ENCODE data around the gene HDAC9. TPM values are rescaled to one million over a fixed set of nuclear protein-coding genes. Genes with fewer than 3 reads are reported as not detected.

HDAC9 gene
- total and polyA plus RNA-seq, 2 donors (not counting 1 experiment from before 2014, with no cell fraction given): 2.9 to 7.9 TPM

- Histone ChIP-seq H3K9ac (ENCODE audit: insufficient read depth, low read length) (no peak overlapping the region), H3K27me3 (ENCODE audit: control insufficient read depth, insufficient read depth, low read length) (no peaks in the 10 kb centered on the region), H3K9me3 (ENCODE audit: control insufficient read depth, insufficient read depth, low read depth, low read length) (no peaks in the 10 kb centered on the region), H4K20me1 (ENCODE audit: control insufficient read depth, extremely low read depth, insufficient read depth, low read length) (no peaks in the 10 kb centered on the region), H3K4me3 (replicated peaks in 1 of 4; ENCODE audit: control extremely low read depth in 1 of 4, insufficient read depth in 1 of 4, low read depth in 3 of 4, low read length in 4 of 4) (no peak overlapping the region), H3K4me1 (ENCODE audit: control insufficient read depth, extremely low read depth, insufficient read depth, low read length) (no peaks in the 10 kb centered on the region), H3K36me3 (ENCODE audit: control insufficient read depth, insufficient read depth, low read length) (no peaks in the 10 kb centered on the region), H2AFZ (ENCODE audit: low read length) (no peak overlapping the region), H3K4me2 (ENCODE audit: extremely low read depth, insufficient read depth, low read length) (no peak overlapping the region), H3K79me2 (ENCODE audit: control insufficient read depth, insufficient read depth, low read length) (no peaks in the 10 kb centered on the region), H3K27ac (ENCODE audit: insufficient read depth, low read length) (no peak overlapping the region)
- no peak for TF ChIP-seq EZH2 (IDR thresholded peaks at IDR 0.05; ENCODE audit: low read length, missing control alignments)
- TF ChIP-seq, protein P1, sequence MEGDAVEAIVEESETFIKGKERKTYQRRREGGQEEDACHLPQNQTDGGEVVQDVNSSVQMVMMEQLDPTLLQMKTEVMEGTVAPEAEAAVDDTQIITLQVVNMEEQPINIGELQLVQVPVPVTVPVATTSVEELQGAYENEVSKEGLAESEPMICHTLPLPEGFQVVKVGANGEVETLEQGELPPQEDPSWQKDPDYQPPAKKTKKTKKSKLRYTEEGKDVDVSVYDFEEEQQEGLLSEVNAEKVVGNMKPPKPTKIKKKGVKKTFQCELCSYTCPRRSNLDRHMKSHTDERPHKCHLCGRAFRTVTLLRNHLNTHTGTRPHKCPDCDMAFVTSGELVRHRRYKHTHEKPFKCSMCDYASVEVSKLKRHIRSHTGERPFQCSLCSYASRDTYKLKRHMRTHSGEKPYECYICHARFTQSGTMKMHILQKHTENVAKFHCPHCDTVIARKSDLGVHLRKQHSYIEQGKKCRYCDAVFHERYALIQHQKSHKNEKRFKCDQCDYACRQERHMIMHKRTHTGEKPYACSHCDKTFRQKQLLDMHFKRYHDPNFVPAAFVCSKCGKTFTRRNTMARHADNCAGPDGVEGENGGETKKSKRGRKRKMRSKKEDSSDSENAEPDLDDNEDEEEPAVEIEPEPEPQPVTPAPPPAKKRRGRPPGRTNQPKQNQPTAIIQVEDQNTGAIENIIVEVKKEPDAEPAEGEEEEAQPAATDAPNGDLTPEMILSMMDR (conservative IDR thresholded peaks at IDR 0.05 in 1 of 2, IDR thresholded peaks at IDR 0.05 in 1 of 2; ENCODE audit: low read depth in 1 of 2, low read length in 2 of 2): no peak
- no peak for DNase-seq (ENCODE audit: low read depth in 2 of 2)
These were observed 71.3 kb downstream of the HDAC9 start for GRCh38 chr7:18566829-18567228.

GRCh38 chr7:18570441-18570840, 74.9 kb downstream of the HDAC9 start:
- Histone ChIP-seq H3K4me3 (replicated peaks in 1 of 4; ENCODE audit: control extremely low read depth in 1 of 4, insufficient read depth in 1 of 4, low read depth in 3 of 4, low read length in 4 of 4) (no peak overlapping the region), H3K27ac (ENCODE audit: insufficient read depth, low read length) (no peak overlapping the region), H3K9ac (ENCODE audit: insufficient read depth, low read length) (no peak overlapping the region), H3K4me2 (ENCODE audit: extremely low read depth, insufficient read depth, low read length) (no peak overlapping the region), H3K27me3 (ENCODE audit: control insufficient read depth, insufficient read depth, low read length) (no peaks in the 10 kb centered on the region), H3K4me1 (ENCODE audit: control insufficient read depth, extremely low read depth, insufficient read depth, low read length) (no peaks in the 10 kb centered on the region), H2AFZ (ENCODE audit: low read length) (no peak overlapping the region), H3K79me2 (ENCODE audit: control insufficient read depth, insufficient read depth, low read length) (no peaks in the 10 kb centered on the region), H4K20me1 (ENCODE audit: control insufficient read depth, extremely low read depth, insufficient read depth, low read length) (no peaks in the 10 kb centered on the region), H3K36me3 (ENCODE audit: control insufficient read depth, insufficient read depth, low read length) (no peaks in the 10 kb centered on the region), H3K9me3 (ENCODE audit: control insufficient read depth, insufficient read depth, low read depth, low read length) (no peaks in the 10 kb centered on the region)
- TF ChIP-seq, protein P1 (conservative IDR thresholded peaks at IDR 0.05 in 1 of 2, IDR thresholded peaks at IDR 0.05 in 1 of 2; ENCODE audit: low read depth in 1 of 2, low read length in 2 of 2): no peak
- no peak for TF ChIP-seq EZH2 (IDR thresholded peaks at IDR 0.05; ENCODE audit: low read length, missing control alignments)
- DNase-seq (ENCODE audit: low read depth in 2 of 2): no peak

- H3K27ac ChIP-seq (ENCODE audit: insufficient read depth, low read length): no peak overlapping the region
- no peak overlapping the region for H3K4me3 ChIP-seq (replicated peaks in 1 of 4; ENCODE audit: control extremely low read depth in 1 of 4, insufficient read depth in 1 of 4, low read depth in 3 of 4, low read length in 4 of 4)
- TF ChIP-seq EZH2 (IDR thresholded peaks at IDR 0.05; ENCODE audit: low read length, missing control alignments): no peak
- TF ChIP-seq, protein P1 (conservative IDR thresholded peaks at IDR 0.05 in 1 of 2, IDR thresholded peaks at IDR 0.05 in 1 of 2; ENCODE audit: low read depth in 1 of 2, low read length in 2 of 2): peak; percentile 31 to 48
These were observed 75.4 kb downstream of the HDAC9 start for GRCh38 chr7:18570890-18571478.

More at GRCh38 chr7:18570890-18571478, 75.4 kb downstream of the HDAC9 start:
- Histone ChIP-seq H3K4me1 (ENCODE audit: control insufficient read depth, extremely low read depth, insufficient read depth, low read length) (no peaks in the 10 kb centered on the region), H3K9me3 (ENCODE audit: control insufficient read depth, insufficient read depth, low read depth, low read length) (no peaks in the 10 kb centered on the region), H3K4me2 (ENCODE audit: extremely low read depth, insufficient read depth, low read length) (no peak overlapping the region), H3K36me3 (ENCODE audit: control insufficient read depth, insufficient read depth, low read length) (no peaks in the 10 kb centered on the region), H2AFZ (ENCODE audit: low read length) (no peak overlapping the region), H3K9ac (ENCODE audit: insufficient read depth, low read length) (no peak overlapping the region), H4K20me1 (ENCODE audit: control insufficient read depth, extremely low read depth, insufficient read depth, low read length) (no peaks in the 10 kb centered on the region), H3K27me3 (ENCODE audit: control insufficient read depth, insufficient read depth, low read length) (no peaks in the 10 kb centered on the region), H3K79me2 (ENCODE audit: control insufficient read depth, insufficient read depth, low read length) (no peaks in the 10 kb centered on the region)
- DNase-seq (ENCODE audit: low read depth in 2 of 2): peak; percentile 50 to 70

Measured in fibroblast of lung (primary cell).